Ovary (tissue), 3 donors: ENCODE measurements around the gene FAM153A.
"Not testable (repeated sequence)": the region's sequence is repeated elsewhere in the genome, so short reads cannot be mapped to it uniquely, and the experiment has no call there.

Experiments used
- POLR2A ChIP-seq: fragments of 450-650 bp; IDR thresholded peaks from one replicate; pipeline ENCODE4 v1.6.1; 2017; ENCODE audit warnings: antibody characterized with exemption, mild to moderate bottlenecking, moderate library complexity
- TF ChIP-seq, protein P1 (sequence below), 3 donors: fragments of 450-650 bp in 2 of 3; fragments of 200-600 bp in 1 of 3; IDR thresholded peaks; one replicate each; pipeline versions ENCODE4 v1.5.1 to v1.8.0; 2016 to 2022; ENCODE audit warnings: antibody characterized with exemption in 3 of 3, mild to moderate bottlenecking in 1 of 3
- donor health status: DM: no; HTN: no; CAD: no.

DNA sequence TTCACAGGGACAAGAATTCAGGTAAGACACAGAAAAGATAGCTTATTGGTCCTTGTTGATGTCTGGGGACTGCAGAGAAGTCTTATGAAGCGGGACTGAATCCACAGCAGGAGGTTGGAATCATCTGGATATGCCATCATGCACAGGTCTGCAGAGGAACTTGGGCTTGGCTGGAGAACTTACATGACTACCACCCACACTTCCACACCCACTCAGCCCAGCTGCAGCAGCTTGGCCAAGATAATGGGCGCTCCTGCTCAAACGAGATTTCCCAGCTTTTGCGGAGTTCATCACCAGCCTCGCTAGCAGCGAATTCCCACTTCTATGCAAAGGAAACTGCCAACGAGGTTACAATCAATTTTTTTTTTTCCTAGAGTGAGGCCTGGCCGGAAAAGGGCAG lies 21.7 kb downstream of the FAM153A start:
- TF ChIP-seq, protein P1, sequence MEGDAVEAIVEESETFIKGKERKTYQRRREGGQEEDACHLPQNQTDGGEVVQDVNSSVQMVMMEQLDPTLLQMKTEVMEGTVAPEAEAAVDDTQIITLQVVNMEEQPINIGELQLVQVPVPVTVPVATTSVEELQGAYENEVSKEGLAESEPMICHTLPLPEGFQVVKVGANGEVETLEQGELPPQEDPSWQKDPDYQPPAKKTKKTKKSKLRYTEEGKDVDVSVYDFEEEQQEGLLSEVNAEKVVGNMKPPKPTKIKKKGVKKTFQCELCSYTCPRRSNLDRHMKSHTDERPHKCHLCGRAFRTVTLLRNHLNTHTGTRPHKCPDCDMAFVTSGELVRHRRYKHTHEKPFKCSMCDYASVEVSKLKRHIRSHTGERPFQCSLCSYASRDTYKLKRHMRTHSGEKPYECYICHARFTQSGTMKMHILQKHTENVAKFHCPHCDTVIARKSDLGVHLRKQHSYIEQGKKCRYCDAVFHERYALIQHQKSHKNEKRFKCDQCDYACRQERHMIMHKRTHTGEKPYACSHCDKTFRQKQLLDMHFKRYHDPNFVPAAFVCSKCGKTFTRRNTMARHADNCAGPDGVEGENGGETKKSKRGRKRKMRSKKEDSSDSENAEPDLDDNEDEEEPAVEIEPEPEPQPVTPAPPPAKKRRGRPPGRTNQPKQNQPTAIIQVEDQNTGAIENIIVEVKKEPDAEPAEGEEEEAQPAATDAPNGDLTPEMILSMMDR (IDR thresholded peaks at IDR 0.05) = not testable (repeated sequence)
- not testable (repeated sequence) for TF ChIP-seq POLR2A
